Endothelial cell of umbilical vein (primary cell): ENCODE data around the gene GSTM4. TPM values are rescaled to one million over a fixed set of nuclear protein-coding genes. Genes with fewer than 3 reads are reported as not detected.

Experiments
- BruUV-seq: library from RNA; stranded (reverse); fragments of 400-500 nt; replicated peaks from 2 replicates; lab custom pipeline; 2021; lab: Mats Ljungman, UMichigan
- CTCF ChIA-PET: fragments of 300-600, 350-600 bp; sonication (Branson Sonifier 250); formaldehyde crosslinking; loops from one replicate; lab custom pipeline; 2021; ENCODE audit warnings: antibody characterized with exemption, inconsistent platforms; lab: Charles Lee
- POLR2A ChIA-PET: fragments of 300-600, 350-600 bp; sonication (Branson Sonifier 250); formaldehyde crosslinking; loops from one replicate; lab custom pipeline; 2021; ENCODE audit warnings: antibody characterized with exemption, inconsistent platforms; lab: Charles Lee
- DNase-seq: peaks from one replicate; pipeline ENCODE4 v3.0.0-alpha.2; 2011; ENCODE audit warnings: low read depth, low spot score
- FAIRE-seq: peaks from 2 replicates; lab custom pipeline; 2011; peaks lifted over from hg19 to GRCh38; lab: Jason Lieb, UNC
- H2AFZ ChIP-seq: 2 replicates; pipeline ENCODE4 v1.6.0; 2012; ENCODE audit warnings: low read depth, low read length, control low read depth, inconsistent platforms
- H3K27ac ChIP-seq: 2 replicates; pipeline ENCODE4 v1.5.1; 2011; ENCODE audit warnings: low read depth, mild to moderate bottlenecking, control low read depth, low read length, moderate library complexity; ENCODE audit not compliant: insufficient read depth
- H3K27me3 ChIP-seq, 2 experiments: 2 replicates each; pipeline versions ENCODE4 v1.6.0 to v1.6.1; 2011; ENCODE audit warnings: low read length in 2 of 2, mixed read lengths in 1 of 2; ENCODE audit not compliant: control insufficient read depth in 2 of 2, insufficient read depth in 2 of 2
- H3K36me3 ChIP-seq, 2 experiments: 2 replicates in 1 of 2; 3 replicates in 1 of 2; pipeline ENCODE4 v1.5.1; 2011; ENCODE audit warnings: low read length in 2 of 2, mild to moderate bottlenecking in 1 of 2, moderate library complexity in 1 of 2; ENCODE audit not compliant: control insufficient read depth in 2 of 2, insufficient read depth in 2 of 2; ENCODE audit errors: extremely low read depth in 1 of 2
- H3K4me1 ChIP-seq: 3 replicates; pipeline ENCODE4 v1.5.1; 2011; ENCODE audit warnings: mild to moderate bottlenecking, low read length; ENCODE audit not compliant: control insufficient read depth, insufficient read depth; ENCODE audit errors: extremely low read depth
- H3K4me2 ChIP-seq: 2 replicates; pipeline ENCODE4 v1.6.1; 2011; ENCODE audit warnings: low read length, control low read depth, mixed read lengths; ENCODE audit not compliant: insufficient read depth
- H3K4me3 ChIP-seq, 3 experiments: fragments of 200-600 bp in 1 of 3; sonication (generic), shearing (Covaris generic) in 1 of 3; replicated peaks in 1 of 3; 2 replicates each; pipeline ENCODE4 v1.5.1; 2011 to 2016; ENCODE audit warnings: control low read depth in 3 of 3, low read length in 3 of 3, mild to moderate bottlenecking in 2 of 3, inconsistent platforms in 1 of 3, low read depth in 1 of 3, moderate library complexity in 1 of 3; ENCODE audit not compliant: insufficient read depth in 1 of 3
- H3K79me2 ChIP-seq: 2 replicates; pipeline ENCODE4 v1.6.0; 2012; ENCODE audit warnings: low read length, inconsistent platforms; ENCODE audit not compliant: control insufficient read depth, insufficient read depth
- H3K9ac ChIP-seq: replicated peaks from 2 replicates; pipeline ENCODE3; 2011; ENCODE audit warnings: low read length, control low read depth; ENCODE audit not compliant: insufficient read depth; ENCODE audit errors: extremely low read depth
- H3K9me1 ChIP-seq: replicated peaks from 3 replicates; pipeline ENCODE4 v1.6.0; 2011; ENCODE audit warnings: mild to moderate bottlenecking, low read length; ENCODE audit not compliant: control insufficient read depth, insufficient read depth; ENCODE audit errors: extremely low read depth
- H3K9me3 ChIP-seq: replicated peaks from 2 replicates; pipeline ENCODE4 v1.5.1; 2012; ENCODE audit warnings: low read length, inconsistent platforms; ENCODE audit not compliant: control insufficient read depth, insufficient read depth
- H4K20me1 ChIP-seq: replicated peaks from 2 replicates; pipeline ENCODE3; 2011; ENCODE audit warnings: mild to moderate bottlenecking, low read length; ENCODE audit not compliant: control insufficient read depth, insufficient read depth; ENCODE audit errors: extremely low read depth
- CTCF ChIP-seq, 2 donors: IDR thresholded peaks; 1 replicate in 1 of 2; 2 replicates in 1 of 2; pipeline ENCODE4 v1.5.1; 2011; ENCODE audit warnings: low read length in 2 of 2, mild to moderate bottlenecking in 2 of 2, moderate library complexity in 2 of 2, control low read depth in 1 of 2, inconsistent platforms in 1 of 2, low read depth in 1 of 2; ENCODE audit not compliant: insufficient read depth in 1 of 2; ENCODE audit errors: extremely low read depth in 1 of 2
- EZH2 ChIP-seq: IDR thresholded peaks from 2 replicates; pipeline ENCODE4 v1.6.1; 2012; ENCODE audit warnings: borderline replicate concordance, low read depth, mild to moderate bottlenecking, moderate library complexity, low read length, inconsistent platforms; ENCODE audit not compliant: severe bottlenecking
- FOS ChIP-seq: IDR thresholded peaks from 2 replicates; pipeline ENCODE4 v1.6.1; 2011; ENCODE audit warnings: mild to moderate bottlenecking, low read length, moderate library complexity, borderline replicate concordance; ENCODE audit not compliant: insufficient read depth
- GATA2 ChIP-seq: IDR thresholded peaks from 2 replicates; pipeline ENCODE4 v1.7.0; 2011; ENCODE audit warnings: low read depth, mild to moderate bottlenecking, moderate library complexity, mixed read lengths, low read length; ENCODE audit not compliant: insufficient read length, insufficient read depth
- JUN ChIP-seq: IDR thresholded peaks from 2 replicates; pipeline ENCODE4 v1.6.1; 2011; ENCODE audit warnings: borderline replicate concordance, low read depth; ENCODE audit not compliant: insufficient read length, insufficient read depth
- MAX ChIP-seq: IDR thresholded peaks from 2 replicates; pipeline ENCODE4 v1.6.1; 2011; ENCODE audit not compliant: insufficient read depth, insufficient read length
- MYC ChIP-seq: IDR thresholded peaks from one replicate; pipeline ENCODE4 v1.6.1; 2011; ENCODE audit warnings: mild to moderate bottlenecking, low read depth, low read length
- POLR2A ChIP-seq: IDR thresholded peaks from 2 replicates; pipeline ENCODE4 v1.6.1; 2012; ENCODE audit warnings: low read depth, mild to moderate bottlenecking, control low read depth, low read length
- POLR2AphosphoS5 ChIP-seq: IDR thresholded peaks from 2 replicates; pipeline ENCODE4 v1.6.1; 2012; ENCODE audit warnings: low read depth, mild to moderate bottlenecking, control low read depth, low read length, moderate library complexity; ENCODE audit not compliant: insufficient read depth
- dilution Hi-C: fragments of 300-500 bp; cut with MboI; formaldehyde crosslinking; loops from one replicate; pipeline ENCODE4 v1.15.0; 2019; ENCODE audit warnings: low sequenced_read_pairs; ENCODE audit not compliant: extremely low pct_ligation_motif_present
- intact Hi-C: fragments of 100-400 bp; cut with micrococcal nuclease; formaldehyde crosslinking; loops from one replicate; pipeline ENCODE4 v1.10.0; 2022
- polyA plus RNA-seq, 4 experiments: library from polyadenylated mRNA; depleted of rRNA in 3 of 4; stranded (reverse) in 3 of 4; unstranded in 1 of 4; fragments of >200 nt; gene quantifications; 2 replicates each; pipeline versions ENCODE4 v1.2.1 to v1.2.3, GENCODE V29; 2011 to 2012; ENCODE audit warnings: missing spikeins in 1 of 4
- total RNA-seq: library from RNA; stranded (reverse); gene quantifications from 2 replicates; pipeline ENCODE4 v1.2.3, GENCODE V29; 2021

GSTM4 gene
- total and polyA plus RNA-seq, 2 donors (not counting 3 experiments of a cell fraction or from before 2014, with no cell fraction given), result 9.5 to 11.6 TPM

GRCh38 chr1:109641078-109641740, 14.7 kb upstream of the GSTM4 start:
- BruUV-seq, result no TSS peak
- Histone ChIP-seq H3K9ac (no peak overlapping the region), H3K79me2 (no peaks in the 10 kb centered on the region), H3K9me3 (no peaks in the 10 kb centered on the region), H3K9me1 (no peaks in the 10 kb centered on the region), H3K4me2 (no peak overlapping the region), H3K4me3 (no peak overlapping the region), H3K27ac (no peak overlapping the region), H3K4me1 (no peaks in the 10 kb centered on the region), H4K20me1 (no peaks in the 10 kb centered on the region), H2AFZ (no peak overlapping the region), H3K36me3 (no peaks in the 10 kb centered on the region), H3K27me3 (no peaks in the 10 kb centered on the region)
- dilution Hi-C loops (no loop called here), intact Hi-C loops (loop anchor here (5.0 kb wide), 1 partner anchor 144 kb away; no protein-coding TSS in a partner anchor)
- POLR2A ChIA-PET, result interaction anchor here (1.4 kb wide), 1 partner anchor 93 kb away, joined by 7 read pairs; the partner anchor contains the start of gene GNAI3
- FAIRE-seq (no peak), DNase-seq (no peak)
- CTCF ChIA-PET, result interaction anchor here (0.7 to 15.2 kb wide), 31 partner anchors 10 to 460 kb away, joined by 3 to 565 read pairs (median 16); partner anchors contain the start of genes AHCYL1, AMPD2, GNAI3 and GNAT2
- TF ChIP-seq JUN (no peak), EZH2 (no peak), MAX (no peak), GATA2 (no peak), CTCF (IDR thresholded peaks at IDR 0.05; ENCODE audit: extremely low read depth in 1 of 2, insufficient read depth in 1 of 2, low read depth in 1 of 2, low read length in 2 of 2) (no peak), MYC (no peak), POLR2A (no peak), FOS (no peak), POLR2AphosphoS5 (no peak)
